Osteocyte (in vitro differentiated cells): Measurements from ENCODE around the gene PDE11A. TPM values are rescaled to one million over a fixed set of nuclear protein-coding genes. Genes with fewer than 3 reads are reported as not detected.

Experiments
- DNase-seq: peaks from one replicate; pipeline ENCODE4 v3.0.0; 2021; ENCODE audit warnings: mixed read lengths; ENCODE audit not compliant: unreplicated experiment; ENCODE audit errors: extremely low spot score
- H3K27ac Mint-ChIP-seq: one replicate; pipeline ENCODE4 v1.8.0; 2021; ENCODE audit warnings: mild to moderate bottlenecking, mixed read lengths; ENCODE audit not compliant: unreplicated experiment
- H3K27me3 Mint-ChIP-seq: one replicate; pipeline ENCODE4 v1.8.0; 2021; ENCODE audit warnings: mixed read lengths; ENCODE audit not compliant: unreplicated experiment
- H3K36me3 Mint-ChIP-seq: one replicate; pipeline ENCODE4 v1.8.0; 2021; ENCODE audit warnings: mixed read lengths; ENCODE audit not compliant: unreplicated experiment
- H3K4me1 Mint-ChIP-seq: one replicate; pipeline ENCODE4 v1.8.0; 2021; ENCODE audit warnings: mixed read lengths; ENCODE audit not compliant: unreplicated experiment
- H3K4me3 Mint-ChIP-seq: one replicate; pipeline ENCODE4 v1.8.0; 2021; ENCODE audit warnings: mild to moderate bottlenecking, moderate library complexity, mixed read lengths; ENCODE audit not compliant: unreplicated experiment
- H3K9me3 Mint-ChIP-seq: one replicate; pipeline ENCODE4 v1.8.0; 2021; ENCODE audit warnings: mixed read lengths; ENCODE audit not compliant: unreplicated experiment
- CTCF ChIP-seq: fragments of 200-600 bp; sonication (generic); IDR thresholded peaks from 2 replicates; pipeline ENCODE4 v1.5.0; 2021; ENCODE audit warnings: antibody characterized with exemption, mild to moderate bottlenecking, moderate library complexity
- total RNA-seq: library from RNA; stranded (reverse); gene quantifications from 2 replicates; pipeline ENCODE4 v1.2.1, GENCODE V29; 2021

The PDE11A gene
- total RNA-seq, 1 donor from 2014 or later: 0.05 TPM

- H3K4me1 Mint-ChIP-seq: no peaks in the 10 kb centered on the region
- no peaks in the 10 kb centered on the region for H3K36me3 Mint-ChIP-seq
- DNase-seq: no peak
Observed at GRCh38 chr2:178009813-178010212, 62.8 kb downstream of the PDE11A start.

GRCh38 chr2:178008636-178009289 lies 63.8 kb downstream of the PDE11A start:
- TF ChIP-seq CTCF: no peak
- no peaks in the 10 kb centered on the region for H3K27me3 Mint-ChIP-seq
- H3K36me3 Mint-ChIP-seq: no peaks in the 10 kb centered on the region
- no peak for DNase-seq
- H3K4me3 Mint-ChIP-seq: no peak overlapping the region
- no peaks in the 10 kb centered on the region for H3K4me1 Mint-ChIP-seq
- no peaks in the 10 kb centered on the region for H3K9me3 Mint-ChIP-seq
- no peak overlapping the region for H3K27ac Mint-ChIP-seq

More at GRCh38 chr2:178009813-178010212, 62.8 kb downstream of the PDE11A start:
- Mint-ChIP-seq H3K27ac (no peak overlapping the region), H3K27me3 (no peaks in the 10 kb centered on the region), H3K9me3 (no peaks in the 10 kb centered on the region), H3K4me3 (no peak overlapping the region)
- TF ChIP-seq CTCF: no peak

- Mint-ChIP-seq H3K4me1 (no peaks in the 10 kb centered on the region), H3K9me3 (no peaks in the 10 kb centered on the region), H3K36me3 (no peaks in the 10 kb centered on the region), H3K27ac (no peak overlapping the region), H3K27me3 (no peaks in the 10 kb centered on the region), H3K4me3 (no peak overlapping the region)
- no peak for TF ChIP-seq CTCF
- DNase-seq: no peak
Observed at GRCh38 chr2:178006710-178007109, 65.9 kb downstream of the PDE11A start.

- H3K4me1 Mint-ChIP-seq: no peaks in the 10 kb centered on the region
- H3K9me3 Mint-ChIP-seq: no peaks in the 10 kb centered on the region
- no peak for DNase-seq
- H3K4me3 Mint-ChIP-seq: no peak overlapping the region
- no peaks in the 10 kb centered on the region for H3K36me3 Mint-ChIP-seq
- no peak for TF ChIP-seq CTCF
- H3K27me3 Mint-ChIP-seq: no peaks in the 10 kb centered on the region
- no peak overlapping the region for H3K27ac Mint-ChIP-seq
Observed at GRCh38 chr2:178005756-178006155, 66.8 kb downstream of the PDE11A start.

GRCh38 chr2:178002038-178002437 lies 70.5 kb downstream of the PDE11A start:
- Mint-ChIP-seq H3K27ac (no peak overlapping the region), H3K9me3 (no peaks in the 10 kb centered on the region), H3K27me3 (no peaks in the 10 kb centered on the region), H3K4me1 (no peaks in the 10 kb centered on the region), H3K4me3 (no peak overlapping the region), H3K36me3 (no peaks in the 10 kb centered on the region)
- TF ChIP-seq CTCF: no peak
- no peak for DNase-seq
